Body of pancreas (tissue), 4 donors: ENCODE measurements around the gene LRRC23.

Source experiments
- POLR2A ChIP-seq, 3 donors: fragments of 450-650 bp; IDR thresholded peaks; one replicate each; pipeline ENCODE4 v1.6.1; 2016; ENCODE audit warnings: antibody characterized with exemption in 3 of 3, mild to moderate bottlenecking in 2 of 3
- TF ChIP-seq, protein P1 (sequence below), 7 experiments: fragments of 450-650 bp in 4 of 7; fragments of 200-600 bp in 3 of 7; sonication (generic) in 3 of 7; IDR thresholded peaks; one replicate each; pipeline ENCODE4 v1.5.1; 2016 to 2019; ENCODE audit warnings: antibody characterized with exemption in 7 of 7

DNA sequence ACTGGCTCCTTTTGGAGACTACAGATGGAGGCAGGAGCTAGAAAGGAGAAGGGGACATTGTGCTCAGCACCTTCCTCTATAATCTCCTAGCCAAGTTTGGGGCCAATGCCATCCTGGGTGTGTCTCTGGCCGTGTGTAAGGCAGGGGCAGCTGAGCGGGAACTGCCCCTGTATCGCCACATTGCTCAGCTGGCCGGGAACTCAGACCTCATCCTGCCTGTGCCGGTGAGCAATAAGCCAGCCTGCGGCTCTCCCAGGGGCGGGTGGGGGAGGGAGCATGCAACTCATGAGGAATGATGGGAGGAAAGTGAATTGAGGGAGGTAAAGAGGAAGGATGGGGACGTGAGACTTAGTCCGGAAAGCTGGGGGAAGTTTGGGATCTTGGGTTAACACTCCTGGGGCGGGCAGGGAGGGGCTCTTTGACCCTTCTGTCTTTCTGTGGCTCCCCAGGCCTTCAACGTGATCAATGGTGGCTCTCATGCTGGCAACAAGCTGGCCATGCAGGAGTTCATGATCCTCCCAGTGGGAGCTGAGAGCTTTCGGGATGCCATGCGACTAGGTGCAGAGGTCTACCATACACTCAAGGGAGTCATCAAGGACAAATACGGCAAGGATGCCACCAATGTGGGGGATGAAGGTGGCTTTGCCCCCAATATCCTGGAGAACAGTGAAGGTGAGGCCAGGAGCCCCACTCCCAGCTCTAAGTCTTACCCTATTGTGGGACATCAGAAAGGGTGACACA, 13.0 kb downstream of the LRRC23 start:
- TF ChIP-seq POLR2A (IDR thresholded peaks at IDR 0.05), result no peak
- TF ChIP-seq, protein P1, sequence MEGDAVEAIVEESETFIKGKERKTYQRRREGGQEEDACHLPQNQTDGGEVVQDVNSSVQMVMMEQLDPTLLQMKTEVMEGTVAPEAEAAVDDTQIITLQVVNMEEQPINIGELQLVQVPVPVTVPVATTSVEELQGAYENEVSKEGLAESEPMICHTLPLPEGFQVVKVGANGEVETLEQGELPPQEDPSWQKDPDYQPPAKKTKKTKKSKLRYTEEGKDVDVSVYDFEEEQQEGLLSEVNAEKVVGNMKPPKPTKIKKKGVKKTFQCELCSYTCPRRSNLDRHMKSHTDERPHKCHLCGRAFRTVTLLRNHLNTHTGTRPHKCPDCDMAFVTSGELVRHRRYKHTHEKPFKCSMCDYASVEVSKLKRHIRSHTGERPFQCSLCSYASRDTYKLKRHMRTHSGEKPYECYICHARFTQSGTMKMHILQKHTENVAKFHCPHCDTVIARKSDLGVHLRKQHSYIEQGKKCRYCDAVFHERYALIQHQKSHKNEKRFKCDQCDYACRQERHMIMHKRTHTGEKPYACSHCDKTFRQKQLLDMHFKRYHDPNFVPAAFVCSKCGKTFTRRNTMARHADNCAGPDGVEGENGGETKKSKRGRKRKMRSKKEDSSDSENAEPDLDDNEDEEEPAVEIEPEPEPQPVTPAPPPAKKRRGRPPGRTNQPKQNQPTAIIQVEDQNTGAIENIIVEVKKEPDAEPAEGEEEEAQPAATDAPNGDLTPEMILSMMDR (IDR thresholded peaks at IDR 0.05), result no peak
